K562 (cell line): Measurements from ENCODE around the gene ATF3. TPM values are rescaled to one million over a fixed set of nuclear protein-coding genes. Genes with fewer than 3 reads are reported as not detected.

Source experiments
- CBX5 ChIP-seq: IDR thresholded peaks from 2 replicates; pipeline ENCODE4 v1.6.1; 2014; ENCODE audit warnings: low read depth, borderline replicate concordance
- CLOCK ChIP-seq: fragments of 250-450 bp; sonication (Bioruptor Pico); IDR thresholded peaks from 2 replicates; pipeline ENCODE4 v1.4.0; 2020; ENCODE audit warnings: mild to moderate bottlenecking, moderate library complexity, borderline replicate concordance
- POLR2AphosphoS5 ChIP-seq: IDR thresholded peaks from 2 replicates; pipeline ENCODE4 v1.6.1; 2011; ENCODE audit warnings: mild to moderate bottlenecking, low read depth, low read length, moderate library complexity; ENCODE audit not compliant: control insufficient read depth, insufficient read depth
- POLR2B ChIP-seq: fragments of 450-650 bp; IDR thresholded peaks from 2 replicates; pipeline ENCODE4 v1.6.1; 2018; ENCODE audit warnings: low read depth; ENCODE audit not compliant: partially characterized antibody
- SAFB ChIP-seq: fragments of 200-400 bp; formaldehyde crosslinking; IDR thresholded peaks from 2 replicates; pipeline ENCODE4 v1.6.1; 2017; ENCODE audit warnings: low read depth, low read length, borderline replicate concordance
- THAP12 ChIP-seq: fragments of 250-450 bp; sonication (Bioruptor Pico); IDR thresholded peaks from 2 replicates; pipeline ENCODE4 v1.9.0; 2021; ENCODE audit warnings: mild to moderate bottlenecking, inconsistent platforms
- ZEB2 ChIP-seq: fragments of 450-650 bp; IDR thresholded peaks from 2 replicates; pipeline ENCODE4 v1.6.1; 2016
- ZNF318 ChIP-seq, 2 experiments: fragments of 450-650 bp; IDR thresholded peaks; 2 replicates each; pipeline ENCODE4 v1.6.1; 2016; ENCODE audit warnings: mild to moderate bottlenecking in 2 of 2, borderline replicate concordance in 1 of 2, low read depth in 1 of 2, moderate library complexity in 1 of 2
- ZNF449 ChIP-seq: fragments of 250-450 bp; sonication (Bioruptor Pico); IDR thresholded peaks from 2 replicates; pipeline ENCODE4 v1.8.0; 2022; ENCODE audit warnings: moderate library complexity, mild to moderate bottlenecking, inconsistent platforms
- polyA plus RNA-seq, 8 experiments: library from polyadenylated mRNA; depleted of rRNA in 4 of 8; stranded (reverse) in 5 of 8; unstranded in 3 of 8; fragments of >200 nt; fragmentation: Nextera tagmentation in 2 of 8; fragmentation: Illumina TruSeq in 1 of 8; extraction: Ambion mirVana in 2 of 8; extraction: Trizol in 1 of 8; gene quantifications; 2 replicates each; pipeline versions ENCODE4 v1.2.1 to v1.2.3, GENCODE V29; 2011 to 2014; ENCODE audit warnings: inconsistent platforms in 1 of 8, missing spikeins in 1 of 8
- total RNA-seq, 7 experiments: library from RNA; depleted of rRNA in 6 of 7; stranded (reverse); fragments of >200 nt in 6 of 7; fragmentation: Illumina TruSeq in 2 of 7; extraction: Trizol in 2 of 7; gene quantifications; 2 replicates each; pipeline versions ENCODE4 v1.2.1 to v1.2.3, GENCODE V29; 2011 to 2021; ENCODE audit warnings: low replicate concordance in 1 of 7

The ATF3 gene
- total and polyA plus RNA-seq, 9 of the 15 experiments (the other 6 are each of a cell fraction or from before 2014, with no cell fraction given) = 3.5 to 28.2 (median 19.8) TPM

- TF ChIP-seq ZNF449 (CRISPR knock-in tag) (no peak), ZEB2 (no peak), THAP12 (peak; percentile 58; the same call in 1 of the 2 replicates), SAFB (no peak), CLOCK (no peak), ZNF318 (IDR thresholded peaks at IDR 0.05; ENCODE audit: borderline replicate concordance in 1 of 2, low read depth in 1 of 2) (no peak), POLR2B (no peak), POLR2AphosphoS5 (no peak), CBX5 (no peak)
Observed at GRCh38 chr1:212665241-212666115, 56.9 kb downstream of the ATF3 start (continued).
